ENCODE results near the gene PPFIBP1.
"Not testable (repeated sequence)": the region's sequence is repeated elsewhere in the genome, so short reads cannot be mapped to it uniquely, and the experiment has no call there.

Gene PPFIBP1

DNA sequence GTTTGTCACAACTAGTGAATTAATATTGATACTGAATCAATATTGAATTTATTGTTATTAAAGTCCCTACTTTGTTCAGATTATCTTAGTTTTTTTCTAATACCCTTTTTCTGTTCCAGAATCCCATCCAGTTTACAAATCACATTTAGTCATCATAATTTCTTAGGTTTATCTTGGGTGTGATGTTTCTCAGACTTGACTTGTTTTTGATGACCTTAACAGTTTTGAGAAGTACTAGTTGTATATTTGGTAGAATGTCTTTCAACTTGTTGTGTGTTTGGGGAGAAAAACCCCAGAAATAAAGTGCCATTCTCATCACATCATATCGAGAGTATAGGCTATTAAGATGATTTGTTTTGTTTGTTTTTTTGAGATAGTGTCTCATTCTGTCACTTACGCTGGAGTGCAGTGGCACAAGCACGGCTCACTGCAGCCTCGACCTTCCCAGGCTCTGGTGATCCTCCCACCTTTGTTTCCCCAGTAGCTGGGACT is 206.1 kb downstream of the PPFIBP1 start:
- no peak for DNase-seq

DNA sequence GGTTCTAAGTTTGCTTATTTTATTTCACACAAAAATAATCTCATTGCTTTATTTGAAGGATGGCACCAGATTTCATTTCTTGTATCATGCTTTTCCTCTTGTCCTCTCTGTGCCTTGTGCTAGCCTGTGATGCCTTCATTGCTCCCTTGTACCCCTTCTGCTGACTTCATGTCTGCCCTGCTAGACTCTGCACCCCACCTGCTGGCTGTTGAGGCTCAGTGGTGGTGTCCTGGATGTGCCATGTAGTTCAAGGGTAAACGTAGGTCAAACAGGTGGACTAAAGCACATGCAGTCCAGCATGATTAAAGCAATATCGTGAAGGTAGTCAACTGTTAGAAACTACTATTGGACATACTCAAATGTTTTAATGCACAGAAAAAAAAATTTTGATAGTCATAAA is 208.3 kb downstream of the PPFIBP1 start:
- DNase-seq, result no peak

- peak in 1 of 4 experiments; percentile 3 for DNase-seq
These were observed 209.1 kb downstream of the PPFIBP1 start for GRCh38 chr12:27733052-27733656.

DNA sequence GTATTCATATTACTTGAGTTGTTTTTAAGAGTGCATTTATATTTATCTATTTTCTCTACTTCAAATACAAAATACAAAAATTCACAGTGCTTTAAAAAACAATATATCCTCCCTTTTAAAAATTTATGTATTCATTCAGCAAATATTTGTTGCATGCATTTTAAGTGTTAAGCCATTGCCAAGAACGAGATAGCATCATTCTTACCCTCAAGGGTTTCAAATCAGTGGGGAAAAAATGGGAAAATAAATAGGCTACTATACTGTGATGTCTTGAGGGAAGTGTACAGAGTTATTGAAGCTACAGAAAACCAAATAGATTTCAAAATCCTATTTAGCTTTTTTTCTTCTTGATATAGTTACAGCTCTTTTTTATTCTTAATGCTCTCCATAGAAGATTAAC is 209.8 kb downstream of the PPFIBP1 start:
- no peak for DNase-seq

DNA sequence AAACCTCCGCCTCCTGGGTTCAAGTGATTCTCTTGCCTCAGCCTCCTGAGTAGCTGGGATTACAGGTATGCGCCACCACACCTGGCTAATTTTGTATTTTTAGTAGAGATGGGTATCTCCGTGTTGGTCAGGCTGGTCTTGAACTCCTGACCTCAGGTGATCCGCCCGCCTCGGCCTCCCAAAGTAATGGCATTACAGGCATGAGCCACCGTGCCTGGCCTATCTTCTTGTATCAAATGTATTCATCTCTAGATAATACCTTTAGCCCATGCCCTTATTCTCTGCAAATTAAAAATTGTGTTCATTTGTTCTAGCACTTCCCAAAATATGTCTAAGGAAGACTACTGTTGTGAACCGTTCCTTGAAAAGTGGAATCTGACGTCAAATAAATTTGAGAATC is 210.3 kb downstream of the PPFIBP1 start:
- not testable (repeated sequence) for DNase-seq

GRCh38 chr12:27743601-27744000 is 219.6 kb downstream of the PPFIBP1 start:
- DNase-seq, result no peak

All from activated naive CD4-positive, alpha-beta T cell (primary cell).